Activated CD4-positive, alpha-beta memory T cell treated with anti-CD3 and anti-CD28 coated beads for 36 hours (primary cell): Measurements from ENCODE around the gene RASL11B. TPM values are rescaled to one million over a fixed set of nuclear protein-coding genes. Genes with fewer than 3 reads are reported as not detected.
A peak's percentile ranks its signal among the peaks of the same experiment; 100 is the strongest.

Source experiments
- CTCF ChIA-PET: fragments of 350-600 bp; sonication (Branson Sonifier 250); formaldehyde crosslinking; loops from one replicate; lab custom pipeline; 2021; ENCODE audit warnings: antibody characterized with exemption, inconsistent platforms; lab: Charles Lee
- POLR2A ChIA-PET: fragments of 350-600 bp; sonication (Branson Sonifier 250); formaldehyde crosslinking; loops from one replicate; lab custom pipeline; 2021; ENCODE audit warnings: antibody characterized with exemption; lab: Charles Lee
- DNase-seq: peaks from one replicate; pipeline ENCODE4 v3.0.0-alpha.2; 2020
- H3K27ac Mint-ChIP-seq: one replicate; pipeline ENCODE4 v1.8.0; 2021; ENCODE audit warnings: mixed read lengths
- H3K27me3 Mint-ChIP-seq: one replicate; pipeline ENCODE4 v1.8.0; 2021; ENCODE audit warnings: mixed read lengths
- H3K36me3 Mint-ChIP-seq: one replicate; pipeline ENCODE4 v1.8.0; 2021; ENCODE audit warnings: mixed read lengths
- H3K4me1 Mint-ChIP-seq: one replicate; pipeline ENCODE4 v1.8.0; 2021; ENCODE audit warnings: low read depth, mixed read lengths
- H3K4me3 Mint-ChIP-seq: one replicate; pipeline ENCODE4 v1.8.0; 2021; ENCODE audit warnings: mild to moderate bottlenecking, mixed read lengths
- H3K9me3 Mint-ChIP-seq: one replicate; pipeline ENCODE4 v1.8.0; 2021; ENCODE audit warnings: mixed read lengths
- intact Hi-C: fragments of 100-400 bp; cut with micrococcal nuclease; formaldehyde crosslinking; loops from one replicate; pipeline ENCODE4 v1.15.1; 2023
- total RNA-seq, 2 experiments: library from RNA; stranded (reverse); gene quantifications; one replicate each; pipeline ENCODE4 v1.2.3, GENCODE V29; 2021

The RASL11B gene
- total RNA-seq, 2 experiments from 2014 or later, result 0.29 to 0.40 TPM

DNA sequence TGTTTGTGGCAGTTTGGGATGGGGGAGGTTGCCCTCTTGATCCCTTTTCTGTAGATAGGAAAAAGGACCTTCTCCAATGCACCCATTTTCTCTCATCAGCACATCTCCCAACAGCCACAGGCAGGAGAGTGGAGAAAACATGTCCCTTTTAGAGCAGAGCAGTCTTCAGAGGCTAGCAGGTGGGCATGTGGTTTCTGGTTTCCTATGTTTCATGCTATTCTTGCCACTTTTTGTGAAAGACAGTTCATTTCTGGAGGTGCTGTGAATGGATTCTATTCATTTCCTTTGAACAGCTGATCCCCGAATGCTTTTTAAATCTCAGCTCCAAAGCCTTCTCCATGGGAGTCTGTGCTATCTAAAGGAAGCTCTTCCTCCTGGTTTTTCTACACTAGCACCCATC lies 18.9 kb downstream of the RASL11B start:
- peaks cover 5% of the 10 kb centered on the region for H3K4me1 Mint-ChIP-seq
- POLR2A ChIA-PET, result no interaction called here
- H3K36me3 Mint-ChIP-seq, result peaks cover 10% of the 10 kb centered on the region
- CTCF ChIA-PET, result interaction anchor here (1.2 kb wide), 1 partner anchor 31 kb away, joined by 4 read pairs; no protein-coding TSS in a partner anchor
- no peak for DNase-seq
- intact Hi-C loops, result no loop called here
- H3K27ac Mint-ChIP-seq, result no peak overlapping the region
- H3K4me3 Mint-ChIP-seq, result no peak overlapping the region
- H3K27me3 Mint-ChIP-seq, result no peaks in the 10 kb centered on the region
- no peaks in the 10 kb centered on the region for H3K9me3 Mint-ChIP-seq

DNA sequence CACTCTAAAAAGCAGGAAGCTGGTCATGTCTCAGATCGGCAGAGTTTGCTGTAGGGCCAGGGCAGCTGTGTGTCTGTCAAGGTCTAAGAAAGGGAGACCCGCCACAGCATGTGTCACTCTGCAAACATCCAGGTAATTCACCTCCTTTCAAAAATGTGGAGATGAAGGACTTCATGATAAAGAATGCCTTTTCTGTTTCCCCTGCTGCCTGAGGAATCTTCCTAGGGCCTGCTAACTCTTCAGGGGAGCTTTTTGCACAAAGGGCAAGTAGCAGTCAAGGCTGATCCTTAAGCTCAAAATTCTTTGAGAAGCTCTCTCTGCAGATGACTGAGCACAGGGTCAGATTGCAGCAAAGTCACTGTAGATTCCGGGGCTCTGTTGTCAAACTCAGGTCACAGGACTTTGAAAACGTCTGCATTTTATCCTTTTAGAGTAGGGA lies 21.1 kb downstream of the RASL11B start:
- peaks cover 3% of the 10 kb centered on the region for H3K4me1 Mint-ChIP-seq
- H3K27ac Mint-ChIP-seq, result no peak overlapping the region
- peaks cover 2% of the 10 kb centered on the region for H3K9me3 Mint-ChIP-seq
- CTCF ChIA-PET, result interaction anchor here (1.4 kb wide), 1 partner anchor 296 kb away, joined by 3 read pairs; no protein-coding TSS in a partner anchor
- intact Hi-C loops, result no loop called here
- DNase-seq, result no peak
- POLR2A ChIA-PET, result no interaction called here
- H3K4me3 Mint-ChIP-seq, result no peak overlapping the region
- H3K36me3 Mint-ChIP-seq, result peaks cover 16% of the 10 kb centered on the region
- no peaks in the 10 kb centered on the region for H3K27me3 Mint-ChIP-seq

DNA sequence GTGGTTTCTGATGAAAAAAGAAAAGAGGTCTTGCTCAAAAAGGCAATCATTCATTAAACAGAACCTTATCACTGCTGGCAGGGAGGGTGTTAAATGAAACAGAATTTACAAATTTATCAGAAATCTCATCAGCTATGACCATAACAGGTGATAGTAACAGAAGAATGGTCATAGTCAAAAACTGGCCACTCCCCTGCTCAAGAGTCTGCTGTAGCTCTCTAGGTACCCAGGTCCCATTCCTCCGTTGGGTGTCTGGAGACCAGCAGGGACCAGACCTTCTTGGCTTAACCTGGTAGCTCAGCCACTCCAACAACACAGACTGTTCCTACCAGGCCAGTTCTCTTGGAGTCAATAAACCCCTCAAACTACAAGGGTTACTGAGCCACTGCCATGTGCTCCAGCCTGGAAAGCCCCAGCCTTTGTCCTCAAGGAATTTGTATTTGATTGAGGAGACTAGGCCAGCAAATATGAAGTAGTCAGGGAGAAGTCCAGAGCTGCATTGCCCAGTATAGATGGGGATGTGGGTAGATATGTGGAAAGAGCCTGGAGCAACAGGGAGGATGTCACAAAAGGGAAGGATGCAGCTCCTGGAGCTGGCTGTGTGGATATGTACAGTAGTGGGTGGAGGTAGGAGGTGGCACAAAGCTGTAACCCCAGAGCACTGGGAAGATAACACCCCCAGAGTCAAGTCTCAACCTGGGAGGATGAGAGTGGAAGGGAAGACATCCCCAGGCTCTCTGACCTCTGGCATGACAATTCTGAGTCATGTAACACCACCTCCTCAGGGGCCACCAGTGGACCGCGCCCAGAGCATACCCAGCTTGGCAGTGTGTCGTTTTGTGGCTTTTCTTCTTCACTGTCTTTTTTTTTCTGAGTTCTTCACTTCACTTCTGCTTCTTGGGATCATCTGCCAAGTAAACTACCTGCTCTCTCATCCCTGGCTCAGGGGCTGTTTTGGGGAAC lies 21.9 kb downstream of the RASL11B start:
- no peaks in the 10 kb centered on the region for H3K27me3 Mint-ChIP-seq
- ChIA-PET CTCF (no interaction called here), POLR2A (interaction anchor here (1.0 kb wide), 1 partner anchor 172 kb away, joined by 3 read pairs; no protein-coding TSS in a partner anchor)
- H3K27ac Mint-ChIP-seq, result no peak overlapping the region
- H3K9me3 Mint-ChIP-seq, result peaks cover 2% of the 10 kb centered on the region
- peaks cover 3% of the 10 kb centered on the region for H3K4me1 Mint-ChIP-seq
- no peak for DNase-seq
- H3K36me3 Mint-ChIP-seq, result peaks cover 23% of the 10 kb centered on the region
- no peak overlapping the region for H3K4me3 Mint-ChIP-seq
- intact Hi-C loops, result no loop called here

DNA sequence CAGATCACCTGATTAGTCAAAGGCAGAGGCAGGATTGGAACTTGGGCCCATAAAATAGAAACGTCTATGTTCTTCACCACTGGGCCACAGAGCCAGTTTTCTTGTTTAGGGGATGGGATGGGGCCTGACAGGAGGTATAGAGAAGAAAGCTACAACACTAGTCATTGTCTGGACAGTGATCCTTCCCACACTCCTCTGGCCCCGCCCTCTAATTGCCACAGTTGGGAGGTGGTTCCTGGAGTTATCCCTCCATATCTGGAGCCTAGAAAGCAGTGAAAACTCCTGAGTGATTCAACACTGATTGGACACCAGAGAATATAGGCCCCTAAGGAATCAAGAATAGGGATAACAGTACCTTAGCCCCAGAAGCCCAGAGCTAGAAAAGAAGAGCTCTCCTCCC lies 22.9 kb downstream of the RASL11B start:
- Mint-ChIP-seq H3K9me3 (peaks cover 2% of the 10 kb centered on the region), H3K4me1 (peaks cover 9% of the 10 kb centered on the region), H3K4me3 (no peak overlapping the region), H3K27me3 (no peaks in the 10 kb centered on the region), H3K36me3 (peaks cover 27% of the 10 kb centered on the region), H3K27ac (no peak overlapping the region)
- intact Hi-C loops, result no loop called here
- ChIA-PET CTCF (interaction anchor here (1.7 kb wide), 1 partner anchor 27 kb away, joined by 4 read pairs; no protein-coding TSS in a partner anchor), POLR2A (no interaction called here)
- no peak for DNase-seq

- no peaks in the 10 kb centered on the region for H3K27me3 Mint-ChIP-seq
- no peak for DNase-seq
- intact Hi-C loops, result no loop called here
- peaks cover 25% of the 10 kb centered on the region for H3K36me3 Mint-ChIP-seq
- CTCF ChIA-PET, result no interaction called here
- POLR2A ChIA-PET, result no interaction called here
- peaks cover 21% of the 10 kb centered on the region for H3K4me1 Mint-ChIP-seq
- H3K9me3 Mint-ChIP-seq, result peaks cover 2% of the 10 kb centered on the region
- no peak overlapping the region for H3K4me3 Mint-ChIP-seq
- H3K27ac Mint-ChIP-seq, result peak overlapping the region; percentile 20
Observed at GRCh38 chr4:52889354-52889753, 27.2 kb downstream of the RASL11B start.

- CTCF ChIA-PET, result no interaction called here
- no peaks in the 10 kb centered on the region for H3K27me3 Mint-ChIP-seq
Observed at GRCh38 chr4:52889778-52890520, 27.8 kb downstream of the RASL11B start.

GRCh38 chr4:52890521-52890791 lies 28.3 kb downstream of the RASL11B start:
- Mint-ChIP-seq H3K36me3 (peaks cover 19% of the 10 kb centered on the region), H3K4me1 (peaks cover 21% of the 10 kb centered on the region), H3K4me3 (no peak overlapping the region), H3K9me3 (peaks cover 2% of the 10 kb centered on the region), H3K27me3 (no peaks in the 10 kb centered on the region), H3K27ac (peak overlapping the region; percentile 78)
- ChIA-PET CTCF (no interaction called here), POLR2A (interaction anchor here (1.4 kb wide), 1 partner anchor 67 kb away, joined by 6 read pairs; no protein-coding TSS in a partner anchor)
- intact Hi-C loops, result loop anchor here (2.0 to 10.0 kb wide), 3 partner anchors 64 to 86 kb away; no protein-coding TSS in a partner anchor
- no peak for DNase-seq

More at GRCh38 chr4:52889778-52890520, 27.8 kb downstream of the RASL11B start:
- intact Hi-C loops, result loop anchor here (2.0 to 10.0 kb wide), 3 partner anchors 65 to 87 kb away; no protein-coding TSS in a partner anchor
- Mint-ChIP-seq H3K4me3 (no peak overlapping the region), H3K36me3 (peaks cover 22% of the 10 kb centered on the region), H3K9me3 (peaks cover 2% of the 10 kb centered on the region), H3K4me1 (peaks cover 21% of the 10 kb centered on the region), H3K27ac (peak overlapping the region; percentile 78)
- POLR2A ChIA-PET, result interaction anchor here (1.4 kb wide), 1 partner anchor 67 kb away, joined by 6 read pairs; no protein-coding TSS in a partner anchor
- peak; percentile 51 for DNase-seq

- Mint-ChIP-seq H3K36me3 (peaks cover 15% of the 10 kb centered on the region), H3K4me3 (no peak overlapping the region), H3K4me1 (peaks cover 21% of the 10 kb centered on the region), H3K9me3 (peaks cover 5% of the 10 kb centered on the region), H3K27ac (no peak overlapping the region), H3K27me3 (no peaks in the 10 kb centered on the region)
- DNase-seq, result no peak
- intact Hi-C loops, result loop anchor here (2.0 to 10.0 kb wide), 3 partner anchors 63 to 85 kb away; no protein-coding TSS in a partner anchor
- ChIA-PET POLR2A (interaction anchor here (1.0 kb wide), 1 partner anchor 180 kb away, joined by 3 read pairs; no protein-coding TSS in a partner anchor), CTCF (interaction anchor here (2.0 kb wide), 1 partner anchor 20 kb away, joined by 9 read pairs; no protein-coding TSS in a partner anchor)
Observed at GRCh38 chr4:52891743-52892142, 29.6 kb downstream of the RASL11B start.

- Mint-ChIP-seq H3K27ac (no peak overlapping the region), H3K4me3 (no peak overlapping the region), H3K27me3 (no peaks in the 10 kb centered on the region), H3K36me3 (peaks cover 12% of the 10 kb centered on the region), H3K4me1 (peaks cover 18% of the 10 kb centered on the region), H3K9me3 (peaks cover 3% of the 10 kb centered on the region)
- no peak for DNase-seq
- ChIA-PET POLR2A (no interaction called here), CTCF (interaction anchor here (2.0 kb wide), 1 partner anchor 19 kb away, joined by 9 read pairs; no protein-coding TSS in a partner anchor)
- intact Hi-C loops, result loop anchor here (5.0 to 10.0 kb wide), 2 partner anchors 62 to 71 kb away; no protein-coding TSS in a partner anchor
Observed at GRCh38 chr4:52892880-52893279, 30.8 kb downstream of the RASL11B start.

DNA sequence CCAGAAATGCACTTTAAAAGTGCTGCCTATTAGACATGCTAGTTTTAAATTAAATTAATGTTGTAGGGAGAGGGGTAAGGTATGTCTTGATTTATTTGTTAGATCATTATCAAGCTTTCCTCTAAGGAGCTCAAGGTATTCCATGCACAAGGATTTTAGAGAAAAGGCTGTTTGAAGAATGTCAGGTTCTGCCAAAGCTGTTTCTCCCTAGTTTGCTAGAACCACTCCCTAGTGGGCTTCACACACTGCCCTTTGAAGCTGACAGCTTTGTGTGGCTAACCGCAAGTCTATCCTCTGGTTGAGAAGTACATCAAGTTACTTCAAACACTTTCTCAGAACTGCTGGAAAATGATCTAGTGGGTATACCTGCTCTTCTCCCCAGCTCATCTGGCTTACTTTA lies 32.3 kb downstream of the RASL11B start:
- CTCF ChIA-PET, result interaction anchor here (1.1 kb wide), 1 partner anchor 17 kb away, joined by 6 read pairs; no protein-coding TSS in a partner anchor
- DNase-seq, result no peak
- intact Hi-C loops, result loop anchor here (5.0 to 10.0 kb wide), 2 partner anchors 60 to 72 kb away; no protein-coding TSS in a partner anchor
- Mint-ChIP-seq H3K27ac (no peak overlapping the region), H3K9me3 (peaks cover 8% of the 10 kb centered on the region), H3K36me3 (peaks cover 6% of the 10 kb centered on the region), H3K4me1 (peaks cover 17% of the 10 kb centered on the region), H3K4me3 (no peak overlapping the region), H3K27me3 (no peaks in the 10 kb centered on the region)
- POLR2A ChIA-PET, result no interaction called here

DNA sequence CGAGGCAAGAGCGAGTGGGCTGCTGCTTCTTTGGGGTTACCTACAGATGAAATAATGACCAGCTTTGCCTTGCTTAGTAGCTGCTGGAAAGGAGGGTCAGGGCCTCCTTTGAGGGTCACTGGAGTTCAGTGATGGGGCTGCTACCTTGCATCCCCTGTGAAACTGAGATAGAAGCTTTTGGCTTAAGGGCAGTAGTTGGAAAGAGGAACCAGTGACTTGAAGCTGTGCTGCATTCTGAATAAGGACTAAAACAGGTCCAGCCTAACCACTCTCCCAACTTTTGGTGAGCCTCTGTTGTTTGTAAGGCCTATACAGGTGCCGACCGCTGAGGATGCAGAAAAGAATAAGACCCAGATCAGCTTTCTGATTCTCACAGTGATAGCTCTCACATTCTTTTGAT lies 41.2 kb downstream of the RASL11B start:
- H3K4me1 Mint-ChIP-seq, result no peaks in the 10 kb centered on the region
- no peaks in the 10 kb centered on the region for H3K27me3 Mint-ChIP-seq
- ChIA-PET CTCF (interaction anchor here (3.8 kb wide), 1 partner anchor 8 kb away, joined by 17 read pairs; no protein-coding TSS in a partner anchor), POLR2A (no interaction called here)
- intact Hi-C loops, result no loop called here
- H3K27ac Mint-ChIP-seq, result no peak overlapping the region
- H3K9me3 Mint-ChIP-seq, result peaks cover 3% of the 10 kb centered on the region
- peaks cover 52% of the 10 kb centered on the region for H3K36me3 Mint-ChIP-seq
- no peak overlapping the region for H3K4me3 Mint-ChIP-seq
- no peak for DNase-seq
